IPS-18a (cell line): Measurements from ENCODE around the gene MAOA.

Experiments
- H3K27ac ChIP-seq: one replicate; pipeline ENCODE4 v1.5.1; 2013; ENCODE audit warnings: low read length
- H3K27me3 ChIP-seq: one replicate; pipeline ENCODE4 v1.6.1; 2013; ENCODE audit warnings: mild to moderate bottlenecking, low read length; ENCODE audit not compliant: control insufficient read depth, insufficient read depth
- H3K36me3 ChIP-seq: one replicate; pipeline ENCODE4 v1.6.1; 2013; ENCODE audit warnings: low read depth, low read length; ENCODE audit not compliant: control insufficient read depth
- H3K4me1 ChIP-seq: one replicate; pipeline ENCODE4 v1.6.1; 2013; ENCODE audit warnings: low read depth, low read length; ENCODE audit not compliant: control insufficient read depth
- H3K4me3 ChIP-seq: one replicate; pipeline ENCODE4 v1.5.1; 2013; ENCODE audit warnings: low read length
- H3K9ac ChIP-seq: one replicate; pipeline ENCODE4 v1.6.1; 2013; ENCODE audit warnings: mild to moderate bottlenecking, low read length, moderate library complexity
- H3K9me3 ChIP-seq: one replicate; pipeline ENCODE4 v1.6.1; 2013; ENCODE audit warnings: low read depth, low read length; ENCODE audit not compliant: control insufficient read depth

Gene MAOA

DNA sequence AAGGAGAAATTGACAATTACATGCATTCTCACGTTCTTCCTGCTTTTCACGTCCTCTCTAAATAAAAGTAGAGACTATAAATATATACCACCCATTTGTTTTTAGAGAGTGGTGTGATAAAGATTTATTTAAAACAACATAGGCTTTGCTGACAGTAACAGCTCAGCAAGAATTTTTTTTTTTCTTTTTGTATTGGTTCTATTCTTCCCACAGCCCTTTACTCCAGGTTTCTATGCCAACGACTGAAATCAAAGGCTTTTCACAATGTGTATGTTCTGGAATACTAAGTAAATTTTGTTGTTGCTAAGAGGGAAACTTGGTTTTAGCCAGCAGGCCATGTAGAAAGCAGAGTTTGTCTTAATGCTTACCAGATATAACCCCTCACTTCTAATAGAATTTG is 43.4 kb downstream of the MAOA start:
- H3K27me3 ChIP-seq: no peaks in the 10 kb centered on the region
- H3K27ac ChIP-seq: no peak overlapping the region
- H3K4me1 ChIP-seq: peaks cover 10% of the 10 kb centered on the region
- H3K4me3 ChIP-seq: no peak overlapping the region
- no peak overlapping the region for H3K9ac ChIP-seq
- peaks cover 11% of the 10 kb centered on the region for H3K9me3 ChIP-seq
- H3K36me3 ChIP-seq: no peaks in the 10 kb centered on the region

- Histone ChIP-seq H3K9me3 (peaks cover 18% of the 10 kb centered on the region), H3K4me1 (peaks cover 10% of the 10 kb centered on the region), H3K4me3 (no peak overlapping the region), H3K36me3 (no peaks in the 10 kb centered on the region), H3K9ac (no peak overlapping the region), H3K27ac (no peak overlapping the region), H3K27me3 (no peaks in the 10 kb centered on the region)
Measured at GRCh38 chrX:43702079-43702524, 46.0 kb downstream of the MAOA start.

GRCh38 chrX:43702660-43703059 is 46.6 kb downstream of the MAOA start:
- H3K4me1 ChIP-seq: peaks cover 10% of the 10 kb centered on the region

GRCh38 chrX:43703211-43703791 is 47.2 kb downstream of the MAOA start:
- Histone ChIP-seq H3K27ac (no peak overlapping the region), H3K9me3 (peaks cover 18% of the 10 kb centered on the region), H3K36me3 (no peaks in the 10 kb centered on the region), H3K4me3 (no peak overlapping the region), H3K27me3 (no peaks in the 10 kb centered on the region), H3K9ac (no peak overlapping the region), H3K4me1 (peaks cover 10% of the 10 kb centered on the region)

More at GRCh38 chrX:43702660-43703059, 46.6 kb downstream of the MAOA start:
- Histone ChIP-seq H3K9ac (no peak overlapping the region), H3K27me3 (no peaks in the 10 kb centered on the region), H3K4me3 (no peak overlapping the region), H3K27ac (no peak overlapping the region), H3K36me3 (no peaks in the 10 kb centered on the region), H3K9me3 (peaks cover 18% of the 10 kb centered on the region)

DNA sequence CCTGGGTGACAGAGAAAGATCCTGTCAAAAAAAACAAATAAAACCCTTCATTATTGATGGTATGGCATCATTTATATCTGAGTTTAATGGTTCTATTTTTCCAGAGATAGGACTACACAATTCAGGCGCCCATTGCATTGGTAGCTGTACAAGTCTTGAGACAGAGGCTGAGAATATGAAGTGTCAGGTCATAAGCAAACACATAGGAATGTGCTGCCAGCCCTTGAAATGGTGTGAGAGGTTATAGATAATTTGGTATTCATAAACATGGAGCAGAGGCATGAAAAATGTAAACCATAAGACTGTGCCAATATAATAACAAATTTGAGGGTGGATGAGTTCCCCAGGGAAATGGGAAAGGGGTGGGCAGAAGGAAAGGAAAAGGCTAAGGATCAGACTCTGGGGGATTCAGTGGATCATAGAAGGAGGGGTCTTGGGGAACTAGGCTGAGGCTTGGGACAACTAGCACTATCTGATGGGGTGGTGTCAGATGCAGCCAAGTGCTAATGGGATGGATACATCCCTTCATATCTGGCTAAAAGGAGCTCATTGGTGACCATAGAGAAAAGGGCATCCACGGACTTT is 50.8 kb downstream of the MAOA start:
- Histone ChIP-seq H3K9me3 (peaks cover 14% of the 10 kb centered on the region), H3K27ac (no peak overlapping the region), H3K4me3 (no peak overlapping the region), H3K4me1 (peaks cover 6% of the 10 kb centered on the region), H3K27me3 (no peaks in the 10 kb centered on the region), H3K36me3 (no peaks in the 10 kb centered on the region), H3K9ac (no peak overlapping the region)

- no peak overlapping the region for H3K9ac ChIP-seq
- H3K9me3 ChIP-seq: peaks cover 14% of the 10 kb centered on the region
- H3K27me3 ChIP-seq: no peaks in the 10 kb centered on the region
- no peak overlapping the region for H3K4me3 ChIP-seq
- H3K4me1 ChIP-seq: no peaks in the 10 kb centered on the region
- H3K27ac ChIP-seq: no peak overlapping the region
- no peaks in the 10 kb centered on the region for H3K36me3 ChIP-seq
Measured at GRCh38 chrX:43707812-43708548, 51.9 kb downstream of the MAOA start.

DNA sequence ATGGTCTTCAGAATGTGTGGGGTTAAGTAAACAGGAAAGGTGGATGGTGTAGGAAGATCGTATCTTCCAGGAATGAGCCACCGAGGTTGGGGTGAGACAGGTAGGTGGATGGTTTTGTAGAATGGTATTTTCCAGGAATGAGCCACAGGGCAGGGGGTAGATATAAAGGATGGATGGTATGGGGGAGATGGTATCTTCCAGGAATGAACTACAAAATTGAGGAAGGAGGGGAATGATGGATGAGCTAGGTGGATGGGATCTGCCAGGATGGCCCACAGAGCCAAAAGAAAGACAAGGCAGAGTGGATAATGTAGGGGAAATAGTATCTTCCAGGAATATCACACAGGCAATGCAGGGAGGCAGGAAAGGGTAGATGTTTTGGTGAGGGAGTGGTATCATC is 60.0 kb downstream of the MAOA start:
- Histone ChIP-seq H3K36me3 (no peaks in the 10 kb centered on the region), H3K27me3 (no peaks in the 10 kb centered on the region), H3K9ac (no peak overlapping the region), H3K4me1 (no peaks in the 10 kb centered on the region), H3K27ac (no peak overlapping the region), H3K4me3 (no peak overlapping the region), H3K9me3 (peaks cover 6% of the 10 kb centered on the region)

DNA sequence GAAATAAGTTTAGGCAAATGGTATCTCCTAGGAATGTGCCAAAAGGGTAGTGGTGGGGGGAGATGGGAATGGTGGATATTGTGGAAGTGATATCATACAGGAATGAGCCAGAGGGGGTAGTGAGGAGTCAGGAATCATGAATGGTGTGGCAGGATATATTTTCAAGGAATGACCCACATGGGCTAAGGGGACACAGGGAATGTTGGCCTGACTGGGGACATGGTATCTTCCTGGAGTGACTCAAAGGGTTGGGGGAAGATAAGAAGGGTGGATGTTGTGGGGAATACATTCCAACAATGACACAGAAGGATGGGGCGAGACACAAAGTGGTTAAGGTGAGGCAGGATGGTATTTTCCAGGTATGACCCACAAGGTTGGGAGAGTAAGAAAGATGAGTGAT is 60.6 kb downstream of the MAOA start:
- H3K9me3 ChIP-seq: peaks cover 5% of the 10 kb centered on the region

DNA sequence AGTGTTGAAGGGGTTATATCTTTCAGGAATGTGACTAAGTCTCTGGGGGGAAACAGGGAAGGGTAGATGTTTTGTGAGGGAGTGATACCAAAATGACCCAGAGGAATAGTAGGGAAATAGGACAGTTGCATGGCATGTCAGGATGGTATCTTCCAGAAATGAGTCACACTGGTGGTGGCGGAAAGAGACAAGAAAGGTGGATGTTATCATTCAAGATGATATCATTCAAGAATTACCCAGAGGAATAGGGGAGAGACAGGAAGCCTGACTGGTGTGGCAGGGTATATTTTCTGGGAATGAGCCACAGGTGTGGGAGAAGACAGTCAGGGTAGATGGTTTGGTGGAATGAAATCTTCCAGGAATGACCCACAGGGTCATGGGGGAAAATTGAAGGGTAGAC is 61.1 kb downstream of the MAOA start:
- H3K27ac ChIP-seq: no peak overlapping the region

More for the DNA sequence above, 60.6 kb downstream of the MAOA start:
- no peaks in the 10 kb centered on the region for H3K4me1 ChIP-seq
- H3K36me3 ChIP-seq: no peaks in the 10 kb centered on the region
- H3K9ac ChIP-seq: no peak overlapping the region
- H3K27ac ChIP-seq: no peak overlapping the region
- H3K4me3 ChIP-seq: no peak overlapping the region
- no peaks in the 10 kb centered on the region for H3K27me3 ChIP-seq

DNA sequence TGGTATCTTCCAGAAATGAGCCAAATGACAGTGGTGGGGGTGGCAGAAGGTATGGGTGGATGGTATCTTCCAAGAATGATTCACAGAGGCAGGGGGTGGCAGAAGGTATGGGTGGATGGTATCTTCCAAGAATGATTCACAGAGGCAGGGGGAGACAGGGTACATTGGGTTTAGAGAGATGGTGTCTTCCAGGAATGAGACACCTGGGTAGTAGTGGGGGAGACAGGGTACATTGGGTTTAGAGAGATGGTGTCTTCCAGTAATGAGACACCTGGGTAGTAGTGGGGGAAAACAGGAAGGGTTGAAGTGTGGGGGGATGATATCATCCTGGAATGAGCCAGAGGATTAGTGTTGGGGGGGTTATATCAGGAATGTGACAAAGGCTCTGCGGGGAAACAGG is 62.0 kb downstream of the MAOA start:
- no peak overlapping the region for H3K9ac ChIP-seq
- H3K9me3 ChIP-seq: peaks cover 5% of the 10 kb centered on the region
- no peaks in the 10 kb centered on the region for H3K36me3 ChIP-seq
- no peak overlapping the region for H3K4me3 ChIP-seq
- no peaks in the 10 kb centered on the region for H3K27me3 ChIP-seq
- H3K4me1 ChIP-seq: no peaks in the 10 kb centered on the region
- no peak overlapping the region for H3K27ac ChIP-seq

More for the DNA sequence above, 61.1 kb downstream of the MAOA start:
- no peak overlapping the region for H3K9ac ChIP-seq
- H3K4me3 ChIP-seq: no peak overlapping the region
- H3K27me3 ChIP-seq: no peaks in the 10 kb centered on the region
- H3K36me3 ChIP-seq: no peaks in the 10 kb centered on the region
- H3K4me1 ChIP-seq: no peaks in the 10 kb centered on the region
- peaks cover 5% of the 10 kb centered on the region for H3K9me3 ChIP-seq

GRCh38 chrX:43718546-43718945 is 62.4 kb downstream of the MAOA start:
- no peaks in the 10 kb centered on the region for H3K27me3 ChIP-seq
- no peak overlapping the region for H3K4me3 ChIP-seq
- no peak overlapping the region for H3K27ac ChIP-seq
- H3K9ac ChIP-seq: no peak overlapping the region
- H3K4me1 ChIP-seq: no peaks in the 10 kb centered on the region
- H3K9me3 ChIP-seq: peaks cover 5% of the 10 kb centered on the region
- H3K36me3 ChIP-seq: no peaks in the 10 kb centered on the region
